ENCODE measurements around the gene TYMP. TPM values are rescaled to one million over a fixed set of nuclear protein-coding genes. Genes with fewer than 3 reads are reported as not detected.

The TYMP gene
- total and polyA plus RNA-seq, 8 donors, result 5.8 to 68.6 (median 23.5) TPM

DNA sequence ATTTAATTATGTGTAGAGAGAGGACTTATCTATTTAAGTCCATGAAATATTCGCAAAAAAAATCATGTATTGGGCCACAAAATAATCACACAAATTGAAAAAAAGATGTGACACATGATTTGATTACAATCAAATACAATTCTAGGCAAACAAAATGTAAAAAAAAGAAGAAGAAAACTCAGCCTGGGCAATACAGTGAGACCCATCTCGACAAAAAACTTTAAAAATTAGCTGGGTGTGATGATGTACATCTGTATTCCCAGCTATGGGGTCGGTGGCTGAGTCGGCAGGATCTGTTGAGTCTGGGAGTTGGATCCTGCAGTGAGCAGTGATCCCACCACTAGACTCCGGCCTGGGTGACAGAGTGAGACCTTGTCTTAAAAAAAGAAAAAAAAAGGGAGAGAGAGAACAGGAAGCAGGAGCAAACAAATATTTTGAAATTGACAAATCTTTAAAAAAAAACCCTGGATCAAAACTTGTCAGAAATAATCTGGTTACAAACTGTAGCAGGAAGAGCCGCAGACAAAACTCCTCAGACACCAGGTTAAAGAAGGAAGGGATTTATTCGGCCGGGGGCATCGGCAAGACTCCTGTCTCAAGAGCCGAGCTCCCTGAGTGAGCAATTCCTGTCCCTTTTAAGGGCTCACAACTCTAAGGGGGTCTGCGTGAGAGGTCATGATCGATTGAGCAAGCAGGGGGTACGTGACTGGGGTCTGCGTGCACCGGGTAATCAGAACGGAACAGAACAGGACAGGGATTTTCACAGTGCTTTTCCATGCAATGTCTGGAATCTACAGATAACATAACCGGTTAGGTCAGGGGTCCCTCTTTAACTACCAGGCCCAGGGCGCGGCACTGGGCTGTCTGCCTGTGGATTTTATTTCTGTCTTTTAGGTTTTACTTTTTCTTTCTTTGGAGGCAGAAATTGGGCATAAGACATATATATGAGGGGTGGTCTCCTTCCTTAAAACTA lies 3.3 kb upstream of the TYMP start:
- no peaks in the 10 kb centered on the region for H3K36me3 ChIP-seq
- DNase-seq (no peak), ATAC-seq (no peak), FAIRE-seq (no peak)
- TF ChIP-seq, protein P1, sequence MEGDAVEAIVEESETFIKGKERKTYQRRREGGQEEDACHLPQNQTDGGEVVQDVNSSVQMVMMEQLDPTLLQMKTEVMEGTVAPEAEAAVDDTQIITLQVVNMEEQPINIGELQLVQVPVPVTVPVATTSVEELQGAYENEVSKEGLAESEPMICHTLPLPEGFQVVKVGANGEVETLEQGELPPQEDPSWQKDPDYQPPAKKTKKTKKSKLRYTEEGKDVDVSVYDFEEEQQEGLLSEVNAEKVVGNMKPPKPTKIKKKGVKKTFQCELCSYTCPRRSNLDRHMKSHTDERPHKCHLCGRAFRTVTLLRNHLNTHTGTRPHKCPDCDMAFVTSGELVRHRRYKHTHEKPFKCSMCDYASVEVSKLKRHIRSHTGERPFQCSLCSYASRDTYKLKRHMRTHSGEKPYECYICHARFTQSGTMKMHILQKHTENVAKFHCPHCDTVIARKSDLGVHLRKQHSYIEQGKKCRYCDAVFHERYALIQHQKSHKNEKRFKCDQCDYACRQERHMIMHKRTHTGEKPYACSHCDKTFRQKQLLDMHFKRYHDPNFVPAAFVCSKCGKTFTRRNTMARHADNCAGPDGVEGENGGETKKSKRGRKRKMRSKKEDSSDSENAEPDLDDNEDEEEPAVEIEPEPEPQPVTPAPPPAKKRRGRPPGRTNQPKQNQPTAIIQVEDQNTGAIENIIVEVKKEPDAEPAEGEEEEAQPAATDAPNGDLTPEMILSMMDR (IDR thresholded peaks at IDR 0.05), result no peak
- H3K9me3 ChIP-seq, result no peaks in the 10 kb centered on the region
- H3K27ac ChIP-seq, result peak overlapping the region in 2 of 4 donors; percentile 94
- intact Hi-C loops (cut with DNase I), result no loop called here
- H3K4me1 ChIP-seq, result peaks cover 0 to 20% (median 15%) of the 10 kb centered on the region in 3 donors
- WGBS, 2 donors, result 60 to 67% methylated on average over 19 of the region's 19 CpGs
- H3K27me3 ChIP-seq, result peaks cover 0 to 9% (median 0%) of the 10 kb centered on the region in 4 donors
- peak overlapping the region in 1 of 4 donors; percentile 60 for H3K4me3 ChIP-seq

- DNase-seq (peak; percentile 67 to 90 (median 80)), ATAC-seq (peak; percentile 58 to 67 (median 64)), FAIRE-seq (no peak)
- H3K4me3 ChIP-seq, result peak overlapping the region; percentile 23 to 60 (median 47)
- H3K27ac ChIP-seq, result peak overlapping the region; percentile 65 to 94 (median 84)
- H3K9me3 ChIP-seq, result no peaks in the 10 kb centered on the region
- H3K36me3 ChIP-seq, result no peaks in the 10 kb centered on the region
- TF ChIP-seq, protein P1 (IDR thresholded peaks at IDR 0.05), result no peak
- intact Hi-C loops (cut with DNase I), result no loop called here
- H3K27me3 ChIP-seq, result peaks cover 0 to 9% (median 0%) of the 10 kb centered on the region in 4 donors
- peaks cover 0 to 20% (median 15%) of the 10 kb centered on the region in 3 donors for H3K4me1 ChIP-seq
- WGBS, 2 donors, result 2 to 3% methylated on average over 54 to 56 of the region's 56 CpGs
Measured at GRCh38 chr22:50531962-50532674, 2.3 kb upstream of the TYMP start.

- Histone ChIP-seq H3K36me3 (no peaks in the 10 kb centered on the region), H3K27ac (peak overlapping the region; percentile 65 to 94 (median 84)), H3K9me3 (no peaks in the 10 kb centered on the region), H3K4me1 (peaks cover 0 to 20% (median 15%) of the 10 kb centered on the region in 3 donors), H3K4me3 (peak overlapping the region; percentile 23 to 60 (median 47)), H3K27me3 (peaks cover 0 to 9% (median 0%) of the 10 kb centered on the region in 4 donors)
- no peak for FAIRE-seq
- TF ChIP-seq, protein P1 (IDR thresholded peaks at IDR 0.05), result no peak
- 1 to 3% methylated on average over 20 to 44 of the region's 44 CpGs for WGBS, 2 donors
- intact Hi-C loops (cut with DNase I), result no loop called here
- peak in 3 of 6 donors; percentile 65 to 82 (median 82) for DNase-seq
- ATAC-seq, result peak; percentile 32 to 52 (median 37)
Measured at GRCh38 chr22:50531546-50531961, 1.7 kb upstream of the TYMP start.

GRCh38 chr22:50530877-50531545 lies 1.2 kb upstream of the TYMP start:
- Histone ChIP-seq H3K4me3 (peak overlapping the region; percentile 23 to 60 (median 47)), H3K27ac (peak overlapping the region; percentile 65 to 94 (median 84)), H3K4me1 (peaks cover 0 to 20% (median 15%) of the 10 kb centered on the region in 3 donors), H3K9me3 (no peaks in the 10 kb centered on the region), H3K36me3 (no peaks in the 10 kb centered on the region), H3K27me3 (peaks cover 0 to 9% (median 0%) of the 10 kb centered on the region in 4 donors)
- 4 to 5% methylated on average over 46 to 53 of the region's 53 CpGs for WGBS, 2 donors
- intact Hi-C loops (cut with DNase I), result no loop called here
- TF ChIP-seq, protein P1 (IDR thresholded peaks at IDR 0.05), result no peak
- no peak for FAIRE-seq
- peak; percentile 61 to 90 (median 82) for DNase-seq
- ATAC-seq, result peak; percentile 46 to 71 (median 54)

Measured in pancreas (tissue), 10 donors.